Measurements from ENCODE around the gene ASTL. TPM values are rescaled to one million over a fixed set of nuclear protein-coding genes. Genes with fewer than 3 reads are reported as not detected.

The ASTL gene
- total and polyA plus RNA-seq, 2 of the 13 experiments (the other 11 are each of a cell fraction or from before 2014, with no cell fraction given): not detected

- Histone ChIP-seq H3K4me3 (replicated peaks in 1 of 3; ENCODE audit: insufficient read depth in 1 of 3, low read depth in 2 of 3, low read length in 3 of 3) (no peak overlapping the region), H4K20me1 (ENCODE audit: insufficient read depth, low read length) (no peaks in the 10 kb centered on the region), H3K27ac (ENCODE audit: extremely low read length, insufficient read depth, low read length) (no peak overlapping the region), H3K36me3 (replicated peaks in 1 of 2; ENCODE audit: control insufficient read depth in 1 of 2, insufficient read depth in 2 of 2, low read length in 2 of 2) (no peaks in the 10 kb centered on the region), H3K4me1 (ENCODE audit: insufficient read depth, low read length) (peaks cover 3% of the 10 kb centered on the region; the same call in 1 of the 2 replicates), H3K9ac (ENCODE audit: insufficient read depth, low read depth, low read length) (no peak overlapping the region), H3K9me3 (ENCODE audit: low read length) (no peaks in the 10 kb centered on the region), H3K27me3 (ENCODE audit: control insufficient read depth in 1 of 2, insufficient read depth in 2 of 2, low read length in 2 of 2) (peaks cover 2 to 31% of the 10 kb centered on the region in 2 experiments; a peak in 4 of 5 replicates), H3K4me2 (ENCODE audit: low read depth, low read length) (no peak overlapping the region), H2AFZ (ENCODE audit: low read length) (no peak overlapping the region), H3K79me2 (ENCODE audit: insufficient read depth, low read length) (no peaks in the 10 kb centered on the region)
- in situ Hi-C loops (cut with HindIII; ENCODE audit: extremely low pct_ligation_motif_present, low pct_unique_long_range_greater_than_20kb): no loop called here
- BruUV-seq (replicated peaks): no TSS peak
- no peak for DNase-seq (ENCODE audit: low spot score)
- no peak for FAIRE-seq
- intact Hi-C loops (cut with micrococcal nuclease; ENCODE audit: unreplicated experiment): no loop called here
- CTCF ChIA-PET (ENCODE audit: low intra/inter-chr PET ratio, low total read pairs): no interaction called here
- 39% methylated on average over 7 of the region's 7 CpGs for WGBS (ENCODE audit: low lambda C conversion rate)
- POLR2A ChIA-PET: no interaction called here
- no peak for ATAC-seq
- TF ChIP-seq, protein P1, sequence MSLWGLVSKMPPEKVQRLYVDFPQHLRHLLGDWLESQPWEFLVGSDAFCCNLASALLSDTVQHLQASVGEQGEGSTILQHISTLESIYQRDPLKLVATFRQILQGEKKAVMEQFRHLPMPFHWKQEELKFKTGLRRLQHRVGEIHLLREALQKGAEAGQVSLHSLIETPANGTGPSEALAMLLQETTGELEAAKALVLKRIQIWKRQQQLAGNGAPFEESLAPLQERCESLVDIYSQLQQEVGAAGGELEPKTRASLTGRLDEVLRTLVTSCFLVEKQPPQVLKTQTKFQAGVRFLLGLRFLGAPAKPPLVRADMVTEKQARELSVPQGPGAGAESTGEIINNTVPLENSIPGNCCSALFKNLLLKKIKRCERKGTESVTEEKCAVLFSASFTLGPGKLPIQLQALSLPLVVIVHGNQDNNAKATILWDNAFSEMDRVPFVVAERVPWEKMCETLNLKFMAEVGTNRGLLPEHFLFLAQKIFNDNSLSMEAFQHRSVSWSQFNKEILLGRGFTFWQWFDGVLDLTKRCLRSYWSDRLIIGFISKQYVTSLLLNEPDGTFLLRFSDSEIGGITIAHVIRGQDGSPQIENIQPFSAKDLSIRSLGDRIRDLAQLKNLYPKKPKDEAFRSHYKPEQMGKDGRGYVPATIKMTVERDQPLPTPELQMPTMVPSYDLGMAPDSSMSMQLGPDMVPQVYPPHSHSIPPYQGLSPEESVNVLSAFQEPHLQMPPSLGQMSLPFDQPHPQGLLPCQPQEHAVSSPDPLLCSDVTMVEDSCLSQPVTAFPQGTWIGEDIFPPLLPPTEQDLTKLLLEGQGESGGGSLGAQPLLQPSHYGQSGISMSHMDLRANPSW (CRISPR knock-in tag; IDR thresholded peaks at IDR 0.05; ENCODE audit: borderline replicate concordance): no peak
- TF ChIP-seq MAFK (conservative IDR thresholded peaks at IDR 0.05 in 1 of 2, IDR thresholded peaks at IDR 0.05 in 1 of 2; ENCODE audit: low read length in 2 of 2) (peak; percentile 78 to 81), DRAP1 (CRISPR knock-in tag; IDR thresholded peaks at IDR 0.05) (no peak), ERF (CRISPR knock-in tag; IDR thresholded peaks at IDR 0.05) (no peak), MAFF (IDR thresholded peaks at IDR 0.05; ENCODE audit: low read depth, low read length) (peak; percentile 72)
Observed at GRCh38 chr2:96095116-96095636, 43.1 kb downstream of the ASTL start.

DNA sequence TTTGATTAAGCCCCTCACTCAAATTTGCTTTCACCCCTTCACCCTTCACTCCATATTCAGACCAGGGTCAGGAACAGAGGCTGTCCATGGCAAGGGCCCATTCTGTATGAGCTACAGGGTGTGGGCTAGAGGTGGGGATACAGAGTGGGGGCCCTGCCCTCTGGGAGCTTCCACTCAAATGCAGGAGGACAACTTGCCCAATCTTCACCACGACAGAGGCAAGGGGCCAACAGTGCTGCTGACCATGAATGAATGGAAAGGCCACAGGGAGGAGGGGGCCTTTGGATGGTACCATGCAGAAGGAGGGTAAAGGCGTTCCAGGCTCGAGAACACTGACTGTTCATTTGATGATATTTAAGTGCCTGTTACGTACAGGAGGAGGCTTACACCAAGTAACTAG is 44.8 kb downstream of the ASTL start:
- H3K27ac ChIP-seq (ENCODE audit: extremely low read length, insufficient read depth, low read length): no peak overlapping the region
- no TSS peak for BruUV-seq (replicated peaks)
- in situ Hi-C loops (cut with HindIII; ENCODE audit: extremely low pct_ligation_motif_present, low pct_unique_long_range_greater_than_20kb) (no loop called here), intact Hi-C loops (cut with micrococcal nuclease; ENCODE audit: unreplicated experiment) (no loop called here)
- H2AFZ ChIP-seq (ENCODE audit: low read length): no peak overlapping the region
- H3K36me3 ChIP-seq (replicated peaks in 1 of 2; ENCODE audit: control insufficient read depth in 1 of 2, insufficient read depth in 2 of 2, low read length in 2 of 2): no peaks in the 10 kb centered on the region
- ChIA-PET POLR2A (no interaction called here), CTCF (ENCODE audit: low intra/inter-chr PET ratio, low total read pairs) (no interaction called here)
- no peak for FAIRE-seq
- H3K9ac ChIP-seq (ENCODE audit: insufficient read depth, low read depth, low read length): no peak overlapping the region
- H3K27me3 ChIP-seq (ENCODE audit: control insufficient read depth in 1 of 2, insufficient read depth in 2 of 2, low read length in 2 of 2): peaks cover 4 to 38% of the 10 kb centered on the region in 2 experiments
- WGBS (ENCODE audit: low lambda C conversion rate): 30% methylated on average over 4 of the region's 4 CpGs
- no peaks in the 10 kb centered on the region for H4K20me1 ChIP-seq (ENCODE audit: insufficient read depth, low read length)
- no peaks in the 10 kb centered on the region for H3K9me3 ChIP-seq (ENCODE audit: low read length)
- no peak overlapping the region for H3K4me2 ChIP-seq (ENCODE audit: low read depth, low read length)
- no peak for ATAC-seq
- H3K4me3 ChIP-seq (replicated peaks in 1 of 3; ENCODE audit: insufficient read depth in 1 of 3, low read depth in 2 of 3, low read length in 3 of 3): no peak overlapping the region
- peaks cover 14% of the 10 kb centered on the region for H3K4me1 ChIP-seq (ENCODE audit: insufficient read depth, low read length)
- no peak for TF ChIP-seq ZSCAN20 (CRISPR knock-in tag; IDR thresholded peaks at IDR 0.05; ENCODE audit: borderline replicate concordance)
- TF ChIP-seq, protein P2, sequence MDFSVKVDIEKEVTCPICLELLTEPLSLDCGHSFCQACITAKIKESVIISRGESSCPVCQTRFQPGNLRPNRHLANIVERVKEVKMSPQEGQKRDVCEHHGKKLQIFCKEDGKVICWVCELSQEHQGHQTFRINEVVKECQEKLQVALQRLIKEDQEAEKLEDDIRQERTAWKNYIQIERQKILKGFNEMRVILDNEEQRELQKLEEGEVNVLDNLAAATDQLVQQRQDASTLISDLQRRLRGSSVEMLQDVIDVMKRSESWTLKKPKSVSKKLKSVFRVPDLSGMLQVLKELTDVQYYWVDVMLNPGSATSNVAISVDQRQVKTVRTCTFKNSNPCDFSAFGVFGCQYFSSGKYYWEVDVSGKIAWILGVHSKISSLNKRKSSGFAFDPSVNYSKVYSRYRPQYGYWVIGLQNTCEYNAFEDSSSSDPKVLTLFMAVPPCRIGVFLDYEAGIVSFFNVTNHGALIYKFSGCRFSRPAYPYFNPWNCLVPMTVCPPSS (IDR thresholded peaks at IDR 0.05): no peak
- H3K79me2 ChIP-seq (ENCODE audit: insufficient read depth, low read length): no peaks in the 10 kb centered on the region
- no peak for DNase-seq (ENCODE audit: low spot score)
